ENCODE data around the gene LIX1.
A peak's percentile ranks its signal among the peaks of the same experiment; 100 is the strongest.
"Not testable (repeated sequence)": the region's sequence is repeated elsewhere in the genome, so short reads cannot be mapped to it uniquely, and the experiment has no call there.

The LIX1 gene

DNA sequence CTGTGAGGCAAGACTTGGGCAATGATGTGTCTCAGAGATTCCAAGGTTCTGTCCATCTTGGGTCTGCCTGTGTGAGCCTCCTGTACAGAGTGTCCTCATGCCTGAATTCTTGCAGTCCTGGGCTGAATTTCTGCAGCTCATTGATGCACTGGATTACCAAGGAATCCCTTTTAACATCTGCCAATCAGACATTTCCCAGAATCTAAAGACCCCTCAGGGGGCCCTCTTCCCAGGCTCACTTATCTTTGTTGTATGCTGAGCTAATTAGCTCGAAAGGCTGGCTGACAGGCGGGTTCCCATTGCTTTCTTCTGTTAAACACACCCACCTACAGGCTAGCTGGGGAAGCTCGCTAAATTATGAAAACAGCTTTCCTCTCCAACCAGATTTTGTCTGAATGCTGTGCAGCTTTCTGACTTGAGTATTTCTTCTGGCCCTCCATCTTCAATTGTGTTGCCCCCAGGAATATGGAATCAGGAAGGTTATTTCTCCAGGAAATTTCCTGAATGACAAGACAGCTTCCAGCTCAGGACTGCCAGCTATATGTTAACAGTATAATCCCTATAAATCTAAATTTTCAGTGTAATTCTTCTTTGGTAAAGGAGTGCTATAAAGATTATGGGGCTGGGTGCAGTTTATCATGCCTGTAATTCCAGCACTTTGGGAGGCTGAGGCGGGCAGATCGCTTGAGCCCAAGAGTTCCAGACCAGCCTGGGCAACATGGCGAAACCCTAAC, at the start of gene LIX1:
LIX1 (minus strand) TSS at position 91 of the 734 bp plus-strand sequence; CDS start at position 56, 35 bp downstream.
- no peak for DNase-seq

DNA sequence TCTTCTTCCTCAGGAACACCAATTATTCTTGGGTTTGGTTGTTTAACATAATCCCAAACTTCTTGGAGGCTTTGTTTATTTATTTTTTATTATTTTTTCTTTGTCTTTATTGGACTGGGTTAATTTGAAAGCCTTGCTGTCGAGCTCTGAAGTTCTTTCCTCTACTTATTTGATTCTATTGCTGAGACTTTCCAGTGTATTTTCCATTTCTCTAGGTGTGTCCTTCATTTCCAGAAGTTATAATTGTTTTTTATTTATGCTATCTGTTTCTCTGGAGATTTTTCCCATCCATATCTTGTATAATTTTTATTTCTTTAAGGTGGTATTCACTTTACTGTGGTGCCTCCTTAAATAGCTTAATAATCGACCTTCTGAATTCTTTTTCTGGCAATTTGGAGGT, 49.5 kb upstream of the LIX1 start:
- no peak for DNase-seq

DNA sequence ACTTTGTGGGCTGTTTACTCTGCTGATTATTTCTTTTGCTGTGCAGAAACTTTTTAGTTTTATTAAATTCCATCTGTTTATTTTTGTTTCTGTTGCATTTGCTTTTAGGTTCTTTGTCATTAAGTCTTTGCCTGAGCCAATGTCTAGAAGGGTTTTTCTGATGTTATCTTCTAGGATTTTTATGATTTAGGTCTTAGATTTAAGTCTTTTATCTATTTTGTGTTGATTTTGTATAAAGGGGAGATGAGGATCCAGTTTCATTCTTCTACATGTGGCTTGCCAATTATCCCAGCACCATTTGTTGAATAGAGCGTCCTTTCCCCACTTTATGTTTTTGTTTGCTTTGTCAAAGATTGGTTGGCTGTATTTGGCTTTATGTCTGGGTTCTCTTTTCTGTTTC, 47.1 kb upstream of the LIX1 start:
- not testable (repeated sequence) for DNase-seq

DNA sequence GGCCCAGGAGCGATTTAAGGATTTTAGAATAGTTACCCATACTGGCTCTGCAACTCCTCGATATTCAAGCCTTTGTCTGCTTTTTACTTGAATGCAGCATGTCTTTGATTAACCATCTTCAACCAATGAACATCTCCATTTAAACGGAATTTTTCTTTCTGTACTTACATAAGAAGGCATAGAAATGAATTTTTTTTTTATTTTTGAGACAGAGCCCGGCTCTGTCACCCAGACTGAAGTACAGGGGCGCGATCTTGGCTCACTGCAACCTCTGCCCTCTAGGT, 41.5 kb upstream of the LIX1 start:
- DNase-seq, result no peak

DNA sequence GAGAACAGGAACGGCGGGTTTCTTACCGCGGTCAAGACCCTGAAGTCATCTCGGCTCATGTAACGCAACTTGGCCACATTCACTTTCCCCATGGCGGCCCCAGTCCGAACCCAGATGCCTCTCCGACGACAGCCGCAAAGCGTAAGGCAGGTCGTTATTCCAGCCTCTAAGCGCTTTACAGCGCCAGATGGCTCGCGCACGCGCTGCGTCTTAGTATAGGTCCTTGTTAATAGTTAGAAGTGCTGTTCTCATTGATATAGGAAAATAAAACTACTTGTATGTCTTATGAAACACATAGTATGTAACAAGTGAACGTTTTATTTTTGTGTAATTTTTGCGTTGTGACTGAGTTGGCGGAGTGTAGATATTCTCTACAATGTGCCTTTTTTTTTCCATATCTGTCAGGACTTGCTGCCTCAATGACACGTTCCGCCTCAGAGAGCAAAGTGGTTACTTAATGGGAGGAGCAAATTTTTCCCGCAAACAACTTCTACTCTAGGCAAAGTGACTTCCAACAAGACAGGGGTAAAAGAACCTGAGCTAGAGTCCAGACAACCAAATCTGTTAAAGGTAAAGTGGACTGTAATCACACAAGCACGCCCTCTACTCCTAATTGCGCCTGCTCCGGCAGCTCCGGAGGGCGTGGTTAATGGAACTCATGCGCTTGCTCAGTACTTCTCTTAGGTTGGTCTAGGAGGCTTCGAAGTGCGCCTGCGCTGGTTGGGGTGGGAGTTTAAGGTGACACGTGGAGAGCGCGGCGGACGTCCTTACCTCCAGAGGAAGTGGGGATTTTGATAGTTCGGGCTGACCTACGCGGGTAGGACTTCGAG, 40.9 kb upstream of the LIX1 start, which contains the start of gene RIOK2:
RIOK2 (minus strand) TSS at position 148 of the 830 bp plus-strand sequence; CDS start at position 92, 56 bp downstream.
- DNase-seq, result peak; percentile 69

DNA sequence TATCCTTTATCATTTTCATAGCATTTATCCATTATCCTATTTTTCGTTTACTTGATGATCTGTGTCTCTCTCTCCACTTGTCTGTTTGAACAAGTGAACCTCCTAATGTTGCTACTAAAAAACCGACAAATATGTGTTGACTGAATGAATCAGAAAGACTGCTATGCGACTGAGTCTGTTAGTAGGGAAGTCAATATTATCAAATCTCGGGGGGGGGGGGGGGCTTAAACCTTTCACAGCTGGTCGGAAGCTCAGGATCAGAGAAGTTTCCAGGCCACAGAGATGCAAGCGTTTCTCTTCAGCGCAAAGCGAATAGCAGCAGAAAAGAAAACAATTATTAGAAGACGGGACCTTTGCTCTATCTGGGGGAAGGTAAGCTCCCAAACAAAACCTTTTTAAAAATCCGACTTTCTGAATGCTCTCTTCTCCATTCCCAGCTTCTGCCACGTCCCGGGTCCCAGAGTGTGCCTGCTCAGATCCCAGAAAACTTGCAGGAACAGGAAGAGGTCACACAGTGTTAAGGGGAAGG, 40.2 kb upstream of the LIX1 start:
- no peak for DNase-seq

DNA sequence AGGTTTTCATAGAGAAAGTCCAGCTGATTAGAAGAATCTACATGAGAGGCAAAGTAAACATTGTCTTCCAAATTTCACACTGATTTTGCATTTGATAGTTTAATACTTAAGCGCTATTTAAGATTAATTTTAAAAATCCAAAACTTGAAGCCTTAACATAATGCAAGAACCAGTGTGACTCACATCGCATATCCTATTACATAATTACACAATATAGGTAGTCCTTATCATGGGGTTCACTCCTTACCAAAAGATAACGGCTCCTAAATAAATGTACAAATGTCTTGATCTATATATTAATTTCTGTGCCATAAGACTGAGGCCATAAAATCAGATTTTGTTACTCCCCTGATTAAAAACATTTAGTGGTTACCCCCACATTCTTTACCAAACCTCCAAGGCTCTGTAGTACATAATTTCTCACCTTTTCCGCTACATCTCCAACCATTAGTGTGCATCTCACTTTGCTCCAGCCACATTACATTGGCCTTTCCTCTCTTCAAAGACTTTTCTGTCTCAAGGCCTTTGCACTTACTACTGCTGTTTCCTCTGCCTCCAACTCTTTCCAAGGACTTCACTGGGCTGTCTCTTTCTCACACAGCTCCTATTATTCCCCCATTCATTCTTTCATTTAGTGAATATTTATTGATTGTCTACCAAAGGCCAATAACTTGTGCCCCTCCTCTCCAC, 39.6 kb upstream of the LIX1 start:
- DNase-seq, result no peak

DNA sequence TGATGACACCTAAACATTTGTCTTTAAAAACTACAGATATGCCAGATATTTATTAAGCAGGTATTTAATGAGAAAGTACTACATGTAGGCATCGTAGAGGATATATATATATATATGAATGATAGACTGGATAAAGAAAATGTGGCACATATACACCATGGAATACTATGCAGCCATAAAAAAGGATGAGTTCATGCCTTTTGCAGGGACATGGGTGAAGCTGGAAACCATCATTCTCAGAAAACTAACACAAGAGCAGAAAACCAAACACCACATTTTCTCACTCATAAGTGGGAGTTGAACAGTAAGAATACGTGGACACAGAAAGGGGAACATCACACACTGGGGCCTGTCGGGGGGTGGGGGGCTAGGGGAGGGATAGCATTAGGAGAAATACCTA, 37.0 kb upstream of the LIX1 start:
- DNase-seq, result not testable (repeated sequence)

DNA sequence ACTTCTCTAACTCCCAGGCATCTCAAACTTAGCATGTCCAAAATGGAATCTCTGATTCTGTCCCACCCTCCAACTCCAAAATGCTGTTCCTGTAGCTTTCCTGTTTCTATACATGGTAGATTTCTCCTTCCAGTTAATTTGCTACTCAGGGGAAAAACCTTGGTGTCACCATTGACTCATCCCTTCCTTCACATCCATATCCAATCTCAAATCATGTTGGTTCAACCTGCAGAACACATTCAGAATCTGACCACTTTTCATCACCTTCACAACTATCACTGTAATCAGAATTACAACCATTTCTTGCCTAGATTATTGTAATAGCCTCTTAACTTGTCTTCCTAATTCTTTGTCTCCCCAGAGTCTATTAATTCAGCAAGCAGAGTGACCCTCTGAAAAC, 29.8 kb upstream of the LIX1 start:
- no peak for DNase-seq

DNA sequence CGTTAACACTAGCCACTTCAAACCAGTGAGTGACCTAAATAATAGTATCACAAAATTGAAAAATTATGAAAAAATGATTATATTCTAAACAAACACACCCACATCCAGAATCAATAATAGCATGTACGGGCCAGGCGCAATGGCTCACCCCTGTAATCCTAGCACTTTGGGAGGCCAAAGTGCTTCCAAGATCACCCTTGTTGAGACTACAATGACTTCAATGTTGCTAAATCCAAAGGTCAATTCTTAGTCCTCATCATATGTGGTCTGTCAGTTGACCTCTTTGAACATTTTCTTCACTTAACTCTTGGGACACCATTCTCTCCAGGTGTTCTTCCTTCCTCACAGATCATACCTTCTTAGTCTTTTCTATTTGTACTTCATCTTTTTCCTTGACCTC, 29.3 kb upstream of the LIX1 start:
- no peak for DNase-seq

DNA sequence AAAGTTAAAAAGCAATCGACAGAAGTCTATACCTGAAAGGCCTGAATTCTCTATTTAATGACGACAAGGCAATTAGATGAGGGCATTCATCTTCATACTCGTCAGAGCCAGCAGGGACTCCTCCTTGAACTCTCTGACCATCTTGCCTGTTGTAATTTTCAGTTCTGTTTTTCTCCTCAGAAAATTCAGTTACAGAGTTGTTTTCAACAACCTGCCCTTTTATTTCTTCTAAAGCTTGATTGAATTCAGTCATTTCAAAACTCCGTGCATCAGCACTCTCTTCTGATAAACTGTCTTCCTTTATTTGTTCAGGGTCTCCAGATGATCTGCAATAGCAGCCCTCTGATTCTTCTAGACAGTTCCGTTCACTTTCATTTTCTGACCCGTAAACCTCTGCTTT, 25.0 kb upstream of the LIX1 start:
- no peak for DNase-seq

DNA sequence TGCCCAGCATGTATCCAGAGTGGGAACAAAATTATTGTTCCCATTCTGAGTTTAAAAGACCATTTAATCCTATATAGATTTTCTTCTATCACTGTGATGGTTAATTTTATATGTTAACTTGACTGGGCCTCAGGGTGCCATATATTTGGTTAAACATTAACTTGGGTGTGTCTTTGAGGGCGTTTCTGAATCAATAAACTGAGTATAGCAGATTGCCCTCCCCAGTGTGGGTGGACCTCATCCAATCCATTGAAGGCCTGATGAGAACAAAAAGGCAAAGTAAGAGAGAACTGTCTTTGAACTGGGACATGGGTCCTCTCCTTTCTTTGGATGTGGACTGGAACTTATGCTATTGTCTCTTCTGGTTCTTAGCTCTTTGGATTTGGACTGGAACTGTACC, 23.3 kb upstream of the LIX1 start:
- DNase-seq, result no peak

DNA sequence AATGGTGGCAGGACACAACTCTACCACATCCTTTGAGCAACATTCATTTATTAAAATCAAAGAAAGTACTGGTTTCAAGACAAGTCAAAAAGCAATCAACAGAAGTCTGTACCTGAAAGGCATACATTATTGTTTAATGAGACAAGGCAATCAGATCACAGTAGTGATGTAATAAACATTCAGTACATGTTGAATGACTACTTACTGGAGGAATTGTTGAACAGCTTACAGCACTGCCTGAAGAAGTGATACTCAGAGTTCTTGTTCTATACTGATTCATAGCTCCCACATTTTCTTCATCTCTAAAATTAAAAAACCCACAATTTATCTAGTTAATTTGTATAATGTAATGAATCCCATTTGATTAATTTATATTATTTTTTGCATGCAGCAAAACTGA, 22.4 kb upstream of the LIX1 start:
- DNase-seq, result no peak

DNA sequence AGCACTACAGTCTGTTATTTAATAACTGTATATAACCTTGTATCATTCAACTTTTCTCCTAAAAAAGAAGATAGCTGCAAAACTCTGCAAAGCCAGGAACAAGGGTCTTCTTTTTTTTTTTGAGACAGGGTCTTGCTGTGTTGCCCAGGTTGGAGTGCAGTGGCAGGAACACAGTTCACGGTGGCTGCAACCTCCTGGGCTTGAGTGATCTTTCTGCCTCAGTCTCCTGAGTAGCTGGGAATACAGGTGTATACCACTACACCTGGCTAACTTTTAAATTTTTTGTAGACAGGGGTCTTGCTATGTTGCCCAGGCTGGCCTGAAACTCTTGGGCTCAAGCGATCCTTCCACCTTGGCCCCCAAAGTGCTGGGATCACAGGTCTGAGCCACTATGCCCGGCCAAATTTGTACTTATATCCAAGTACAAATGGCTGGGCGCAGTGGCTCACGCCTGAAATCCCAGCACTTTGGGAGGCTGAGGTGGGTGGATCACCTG, 21.4 kb upstream of the LIX1 start:
- no peak for DNase-seq

DNA sequence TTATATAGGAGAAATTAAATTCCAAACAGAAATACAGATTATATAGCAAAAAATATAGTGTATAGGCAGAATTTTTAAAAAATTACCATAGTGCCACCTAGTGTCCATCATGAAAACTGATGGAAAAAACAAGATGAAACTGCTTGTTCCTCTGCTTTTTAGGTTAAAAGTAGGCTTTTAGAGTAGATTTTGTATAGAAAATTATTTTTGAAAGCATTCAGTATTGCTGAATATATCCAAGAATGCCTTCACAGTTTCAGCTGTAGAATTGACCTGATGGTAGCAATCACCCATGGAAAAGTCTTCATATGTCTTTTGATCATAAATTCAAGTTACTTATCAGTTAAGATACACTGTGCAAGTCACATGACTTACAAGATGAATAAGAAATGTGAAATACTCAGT, 21.0 kb upstream of the LIX1 start:
- DNase-seq, result no peak

DNA sequence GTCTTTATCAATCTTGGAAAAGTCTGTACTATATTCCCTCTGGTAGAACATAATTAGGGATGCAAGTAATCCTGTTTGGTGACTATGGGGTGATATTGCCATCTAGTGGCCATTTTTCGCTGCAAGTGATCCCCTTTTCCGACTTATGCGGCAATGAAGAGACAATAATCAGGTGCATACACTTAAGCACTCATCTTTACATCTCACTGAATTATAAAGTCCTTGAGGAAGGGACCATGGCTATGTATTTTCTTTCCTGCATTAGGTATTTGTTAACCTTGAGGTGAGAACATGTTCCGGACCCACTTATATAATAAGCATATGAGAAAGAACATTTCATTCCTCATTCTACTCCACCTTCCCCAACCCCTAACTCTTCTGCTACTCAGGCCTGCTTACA, 19.6 kb upstream of the LIX1 start:
- DNase-seq, result peak; percentile 19

DNA sequence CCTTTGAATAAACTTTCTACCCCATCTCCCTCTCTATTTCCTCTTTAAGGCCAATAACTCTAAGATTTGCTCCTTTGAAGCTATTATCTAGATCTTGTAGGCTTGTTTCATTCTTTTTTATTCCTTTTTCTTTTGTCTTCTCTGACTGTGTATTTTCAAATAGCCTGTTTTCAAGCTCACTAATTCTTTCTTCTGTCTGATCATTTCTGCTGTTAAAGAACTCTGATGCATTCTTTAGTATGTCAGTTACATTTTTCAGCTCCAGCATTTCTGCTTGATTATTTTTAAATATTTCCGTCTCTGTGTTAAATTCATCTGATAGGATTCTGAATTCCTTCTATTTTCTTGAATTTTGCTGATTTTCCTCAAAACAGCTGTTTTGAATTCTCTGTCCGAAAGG, 15.3 kb upstream of the LIX1 start:
- DNase-seq, result no peak

DNA sequence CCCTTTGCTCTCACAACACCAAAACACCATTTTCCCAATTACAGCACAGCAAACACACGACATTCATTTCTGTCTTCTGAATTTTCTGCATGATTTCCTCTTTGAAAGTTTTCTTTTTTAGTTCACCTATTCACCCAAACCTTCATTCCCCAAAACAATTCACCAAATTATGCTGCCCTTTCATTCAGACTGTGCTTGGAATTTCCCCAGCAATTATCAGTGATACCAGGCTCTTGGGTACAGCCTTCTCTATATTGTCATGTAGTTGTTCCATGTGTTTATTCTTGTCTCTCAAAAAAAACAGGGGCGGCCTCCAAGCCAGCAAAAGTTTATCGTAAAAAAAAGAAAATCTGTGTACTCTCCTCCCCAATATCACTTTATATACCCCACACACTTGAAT, 9.0 kb upstream of the LIX1 start:
- DNase-seq, result no peak

DNA sequence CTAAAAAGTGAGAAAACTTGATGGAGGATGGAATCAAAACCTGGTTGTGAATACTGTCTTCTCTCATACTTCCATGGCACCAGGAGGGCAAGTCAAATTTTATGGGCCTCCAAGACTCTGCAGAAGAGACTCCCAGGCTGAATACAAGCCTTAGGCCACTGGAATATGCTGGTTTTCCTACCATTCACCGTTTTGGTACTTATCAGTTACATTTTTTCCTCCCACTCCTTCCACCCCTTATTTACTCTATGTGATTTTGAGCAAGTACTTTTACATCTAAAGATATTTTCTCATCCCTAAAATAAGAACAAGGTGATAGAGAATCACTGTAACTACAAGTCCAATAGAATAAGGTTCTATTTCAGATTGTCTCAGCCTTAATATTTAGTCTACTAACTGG, 8.0 kb upstream of the LIX1 start:
- DNase-seq, result no peak

DNA sequence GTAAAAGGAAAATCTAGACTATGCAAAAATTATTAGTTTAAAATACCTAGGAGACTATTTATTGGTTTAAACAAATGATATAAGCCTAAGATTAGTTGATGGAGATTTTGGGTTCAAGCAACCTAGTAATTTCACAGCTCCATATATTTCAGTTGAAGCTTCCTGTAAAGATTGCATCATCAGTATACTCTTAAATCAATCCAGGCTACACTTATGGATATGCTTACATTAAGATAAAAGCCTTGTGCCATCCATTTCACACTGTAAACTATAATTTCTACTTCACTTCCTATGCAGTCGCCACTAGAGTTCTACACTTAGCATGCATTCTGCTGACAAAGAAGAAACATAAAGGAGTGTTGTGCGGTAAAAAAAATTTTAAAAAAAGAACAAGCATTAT, 7.3 kb upstream of the LIX1 start:
- no peak for DNase-seq

DNA sequence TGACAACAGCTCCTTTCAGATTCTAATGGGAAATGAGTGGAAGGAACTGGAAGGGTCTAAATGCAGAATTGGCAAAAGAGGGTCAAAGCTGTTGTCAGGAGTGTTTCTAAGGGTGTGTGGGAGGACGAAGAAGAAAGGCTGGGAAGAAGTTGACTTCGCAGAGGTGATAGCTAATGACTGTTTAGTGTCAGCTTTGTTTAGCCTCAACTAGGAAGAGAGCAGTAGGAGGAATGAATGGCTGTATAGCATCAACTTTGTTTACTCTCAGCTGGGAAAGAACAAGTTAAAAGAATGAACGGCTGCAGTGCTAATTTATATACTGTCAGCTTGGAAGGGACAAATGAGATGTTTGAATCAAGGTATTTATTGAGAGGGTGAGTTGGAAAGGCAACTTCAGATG, 5.9 kb upstream of the LIX1 start:
- DNase-seq, result no peak

DNA sequence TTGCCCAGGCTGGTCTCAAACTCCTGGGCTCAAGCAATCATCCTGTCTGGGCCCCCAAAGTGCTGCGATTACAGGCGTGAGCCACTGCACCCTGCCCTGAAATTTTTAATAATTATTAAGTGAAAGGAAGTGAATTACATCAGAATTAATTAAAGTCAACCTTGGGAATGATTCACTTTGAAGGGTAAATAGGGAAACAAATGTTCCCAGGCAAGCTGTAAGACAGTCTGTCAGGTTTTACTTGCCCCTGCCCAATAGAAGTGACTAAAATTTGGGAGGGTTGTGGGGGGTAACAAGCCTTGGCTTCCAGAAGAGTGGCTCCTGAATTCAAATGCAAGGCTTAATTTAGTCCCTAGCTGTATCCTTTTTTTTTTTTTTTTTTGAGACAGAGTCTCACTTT, 1.3 kb upstream of the LIX1 start:
- DNase-seq, result no peak

DNA sequence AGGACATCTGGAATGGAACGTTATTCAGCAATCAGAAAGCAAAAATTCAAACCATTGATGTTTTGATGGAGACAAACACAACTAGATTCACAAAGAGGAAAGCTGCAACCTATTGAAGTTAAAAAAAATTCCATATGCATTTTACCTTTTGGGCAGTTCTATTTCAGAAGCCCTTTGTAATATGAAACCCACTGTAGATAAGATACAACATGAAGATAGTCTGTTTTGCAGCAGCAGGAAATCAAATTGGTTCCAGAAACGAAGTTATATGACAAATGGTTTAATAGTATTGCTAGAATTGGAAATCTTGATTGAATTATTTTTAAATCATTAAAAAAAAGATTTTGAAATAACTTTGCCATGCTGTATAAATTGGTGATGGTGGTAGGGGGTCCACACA, 872 bp downstream of the LIX1 start:
- DNase-seq, result no peak

DNA sequence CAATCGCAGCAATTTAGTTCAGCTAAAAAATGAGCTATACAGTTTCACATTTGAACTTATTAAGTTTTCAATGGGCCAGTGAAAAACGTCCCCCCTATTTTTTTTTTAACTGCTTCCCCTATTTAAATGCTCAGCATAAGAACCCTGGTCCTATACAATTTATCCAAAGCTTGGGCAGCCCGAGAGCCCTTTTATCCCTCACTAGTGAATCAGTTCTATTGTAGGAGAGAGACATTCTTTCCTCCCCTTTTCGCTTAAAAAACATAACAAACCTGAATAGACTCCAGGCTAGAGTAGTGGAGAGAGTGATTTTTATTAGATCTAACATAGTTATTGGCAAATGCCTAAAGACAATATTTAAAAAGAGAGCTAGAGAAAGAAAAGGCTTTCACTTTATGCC, 1.4 kb downstream of the LIX1 start:
- no peak for DNase-seq
